ENCODE measurements around the gene GALNT1. TPM values are rescaled to one million over a fixed set of nuclear protein-coding genes. Genes with fewer than 3 reads are reported as not detected.
A peak's percentile ranks its signal among the peaks of the same experiment; 100 is the strongest.

Gene GALNT1
- total and polyA plus RNA-seq, 9 of the 15 experiments (the other 6 are each of a cell fraction or from before 2014, with no cell fraction given): 14.4 to 54.1 (median 36.6) TPM

DNA sequence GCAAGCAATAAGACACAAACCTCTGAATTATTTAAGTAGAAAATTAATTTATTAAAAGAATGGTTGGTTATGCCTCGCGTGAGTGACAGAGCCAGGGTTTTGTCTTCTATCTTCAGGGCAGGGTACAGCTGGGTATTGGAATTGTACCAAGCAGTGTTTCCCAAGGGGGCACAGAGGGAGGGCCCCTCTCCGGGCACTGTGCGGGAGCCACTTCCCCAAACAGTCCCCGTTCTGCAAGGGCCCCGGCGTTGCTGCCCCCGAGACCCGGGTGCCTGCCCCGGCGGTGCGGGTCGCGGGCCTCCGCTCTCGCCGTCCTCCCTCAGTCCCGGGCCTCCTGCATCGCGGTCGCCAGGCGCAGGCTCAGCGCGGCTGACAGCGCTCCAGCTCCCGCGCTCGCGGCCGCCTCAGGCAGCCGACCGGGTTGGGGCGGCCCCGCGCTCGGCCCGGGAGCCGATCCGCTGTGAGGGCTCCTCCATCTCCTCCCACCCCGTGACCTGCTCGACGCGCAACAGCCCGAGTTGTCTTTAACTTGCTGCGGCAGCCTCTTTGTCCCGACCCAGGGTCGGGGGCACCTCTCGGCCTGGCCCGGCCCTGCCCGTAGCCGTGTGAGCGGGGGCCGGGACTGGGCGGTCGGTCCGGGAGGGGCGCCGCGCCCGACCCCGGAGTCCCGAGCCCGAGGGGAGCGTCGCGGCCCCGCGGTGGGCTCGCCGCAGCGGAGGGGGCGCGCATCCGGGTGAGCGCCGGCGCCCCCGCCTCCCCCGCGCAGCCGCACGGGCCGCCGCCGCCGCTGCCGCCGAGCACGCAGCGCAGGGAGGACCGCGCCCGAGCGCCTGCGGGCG lies 620 bp upstream of the GALNT1 start (continued):
- TF ChIP-seq, protein P1, sequence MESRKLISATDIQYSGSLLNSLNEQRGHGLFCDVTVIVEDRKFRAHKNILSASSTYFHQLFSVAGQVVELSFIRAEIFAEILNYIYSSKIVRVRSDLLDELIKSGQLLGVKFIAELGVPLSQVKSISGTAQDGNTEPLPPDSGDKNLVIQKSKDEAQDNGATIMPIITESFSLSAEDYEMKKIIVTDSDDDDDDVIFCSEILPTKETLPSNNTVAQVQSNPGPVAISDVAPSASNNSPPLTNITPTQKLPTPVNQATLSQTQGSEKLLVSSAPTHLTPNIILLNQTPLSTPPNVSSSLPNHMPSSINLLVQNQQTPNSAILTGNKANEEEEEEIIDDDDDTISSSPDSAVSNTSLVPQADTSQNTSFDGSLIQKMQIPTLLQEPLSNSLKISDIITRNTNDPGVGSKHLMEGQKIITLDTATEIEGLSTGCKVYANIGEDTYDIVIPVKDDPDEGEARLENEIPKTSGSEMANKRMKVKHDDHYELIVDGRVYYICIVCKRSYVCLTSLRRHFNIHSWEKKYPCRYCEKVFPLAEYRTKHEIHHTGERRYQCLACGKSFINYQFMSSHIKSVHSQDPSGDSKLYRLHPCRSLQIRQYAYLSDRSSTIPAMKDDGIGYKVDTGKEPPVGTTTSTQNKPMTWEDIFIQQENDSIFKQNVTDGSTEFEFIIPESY (CRISPR knock-in tag; IDR thresholded peaks at IDR 0.05): no peak
- TF ChIP-seq ZSCAN32 (CRISPR knock-in tag; IDR thresholded peaks at IDR 0.05): no peak
- TF ChIP-seq, protein P2, sequence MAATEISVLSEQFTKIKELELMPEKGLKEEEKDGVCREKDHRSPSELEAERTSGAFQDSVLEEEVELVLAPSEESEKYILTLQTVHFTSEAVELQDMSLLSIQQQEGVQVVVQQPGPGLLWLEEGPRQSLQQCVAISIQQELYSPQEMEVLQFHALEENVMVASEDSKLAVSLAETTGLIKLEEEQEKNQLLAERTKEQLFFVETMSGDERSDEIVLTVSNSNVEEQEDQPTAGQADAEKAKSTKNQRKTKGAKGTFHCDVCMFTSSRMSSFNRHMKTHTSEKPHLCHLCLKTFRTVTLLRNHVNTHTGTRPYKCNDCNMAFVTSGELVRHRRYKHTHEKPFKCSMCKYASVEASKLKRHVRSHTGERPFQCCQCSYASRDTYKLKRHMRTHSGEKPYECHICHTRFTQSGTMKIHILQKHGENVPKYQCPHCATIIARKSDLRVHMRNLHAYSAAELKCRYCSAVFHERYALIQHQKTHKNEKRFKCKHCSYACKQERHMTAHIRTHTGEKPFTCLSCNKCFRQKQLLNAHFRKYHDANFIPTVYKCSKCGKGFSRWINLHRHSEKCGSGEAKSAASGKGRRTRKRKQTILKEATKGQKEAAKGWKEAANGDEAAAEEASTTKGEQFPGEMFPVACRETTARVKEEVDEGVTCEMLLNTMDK (IDR thresholded peaks at IDR 0.05; ENCODE audit: borderline replicate concordance, insufficient read depth, low read depth, low read length, poor library complexity, severe bottlenecking): peak; percentile 36
- no peak for TF ChIP-seq FOXK2 (conservative IDR thresholded peaks at IDR 0.05 in 1 of 2, IDR thresholded peaks at IDR 0.05 in 1 of 2; ENCODE audit: low read depth in 2 of 2)
- no peak for TF ChIP-seq CSDE1 (IDR thresholded peaks at IDR 0.05)
- no peak for TF ChIP-seq ZNF3 (CRISPR knock-in tag; IDR thresholded peaks at IDR 0.05)
- no peak for TF ChIP-seq EHMT2 (IDR thresholded peaks at IDR 0.05)
- no peak for TF ChIP-seq RBM34 (IDR thresholded peaks at IDR 0.05; ENCODE audit: borderline replicate concordance, insufficient read depth, low read length)
- TF ChIP-seq, protein P3, sequence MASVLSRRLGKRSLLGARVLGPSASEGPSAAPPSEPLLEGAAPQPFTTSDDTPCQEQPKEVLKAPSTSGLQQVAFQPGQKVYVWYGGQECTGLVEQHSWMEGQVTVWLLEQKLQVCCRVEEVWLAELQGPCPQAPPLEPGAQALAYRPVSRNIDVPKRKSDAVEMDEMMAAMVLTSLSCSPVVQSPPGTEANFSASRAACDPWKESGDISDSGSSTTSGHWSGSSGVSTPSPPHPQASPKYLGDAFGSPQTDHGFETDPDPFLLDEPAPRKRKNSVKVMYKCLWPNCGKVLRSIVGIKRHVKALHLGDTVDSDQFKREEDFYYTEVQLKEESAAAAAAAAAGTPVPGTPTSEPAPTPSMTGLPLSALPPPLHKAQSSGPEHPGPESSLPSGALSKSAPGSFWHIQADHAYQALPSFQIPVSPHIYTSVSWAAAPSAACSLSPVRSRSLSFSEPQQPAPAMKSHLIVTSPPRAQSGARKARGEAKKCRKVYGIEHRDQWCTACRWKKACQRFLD (CRISPR knock-in tag; IDR thresholded peaks at IDR 0.05): no peak
- no peak for TF ChIP-seq ZNF695 (CRISPR knock-in tag; IDR thresholded peaks at IDR 0.05)
- TF ChIP-seq JUNB (CRISPR knock-in tag; conservative IDR thresholded peaks at IDR 0.05): no peak
- TF ChIP-seq ZNF140 (CRISPR knock-in tag; IDR thresholded peaks at IDR 0.05): no peak
- peak; percentile 67 for TF ChIP-seq RBM25 (IDR thresholded peaks at IDR 0.05; ENCODE audit: low read depth, low read length, severe bottlenecking)
- 0 out of 2 replicates have a peak, but pooled peaks have one; percentile 19 for TF ChIP-seq ZNF24 (IDR thresholded peaks at IDR 0.05)
- no peak for TF ChIP-seq KDM4B (IDR thresholded peaks at IDR 0.05; ENCODE audit: borderline replicate concordance in 2 of 2, low read depth in 1 of 2)
- TF ChIP-seq IRF2 (CRISPR knock-in tag; IDR thresholded peaks at IDR 0.05): no peak
- no peak for TF ChIP-seq SRSF9 (IDR thresholded peaks at IDR 0.05; ENCODE audit: borderline replicate concordance, low read depth, low read length)
- no peak for TF ChIP-seq ZNF253 (CRISPR knock-in tag; conservative IDR thresholded peaks at IDR 0.05)
- no peak for TF ChIP-seq CBX5 (IDR thresholded peaks at IDR 0.05; ENCODE audit: borderline replicate concordance, low read depth)
- TF ChIP-seq, protein P4, sequence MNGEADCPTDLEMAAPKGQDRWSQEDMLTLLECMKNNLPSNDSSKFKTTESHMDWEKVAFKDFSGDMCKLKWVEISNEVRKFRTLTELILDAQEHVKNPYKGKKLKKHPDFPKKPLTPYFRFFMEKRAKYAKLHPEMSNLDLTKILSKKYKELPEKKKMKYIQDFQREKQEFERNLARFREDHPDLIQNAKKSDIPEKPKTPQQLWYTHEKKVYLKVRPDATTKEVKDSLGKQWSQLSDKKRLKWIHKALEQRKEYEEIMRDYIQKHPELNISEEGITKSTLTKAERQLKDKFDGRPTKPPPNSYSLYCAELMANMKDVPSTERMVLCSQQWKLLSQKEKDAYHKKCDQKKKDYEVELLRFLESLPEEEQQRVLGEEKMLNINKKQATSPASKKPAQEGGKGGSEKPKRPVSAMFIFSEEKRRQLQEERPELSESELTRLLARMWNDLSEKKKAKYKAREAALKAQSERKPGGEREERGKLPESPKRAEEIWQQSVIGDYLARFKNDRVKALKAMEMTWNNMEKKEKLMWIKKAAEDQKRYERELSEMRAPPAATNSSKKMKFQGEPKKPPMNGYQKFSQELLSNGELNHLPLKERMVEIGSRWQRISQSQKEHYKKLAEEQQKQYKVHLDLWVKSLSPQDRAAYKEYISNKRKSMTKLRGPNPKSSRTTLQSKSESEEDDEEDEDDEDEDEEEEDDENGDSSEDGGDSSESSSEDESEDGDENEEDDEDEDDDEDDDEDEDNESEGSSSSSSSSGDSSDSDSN (IDR thresholded peaks at IDR 0.05; ENCODE audit: borderline replicate concordance in 1 of 2, low read depth in 2 of 2, low read length in 2 of 2): peak; percentile 67 to 84; a peak in 2 of 4 replicates

All from K562 (cell line).